Bone marrow (tissue), 2 donors: ENCODE measurements around the gene KCNMA1.

Experiments used
- DNase-seq, 2 donors: peaks; one replicate each; lab custom pipeline; 2025; lab: John Stamatoyannopoulos, UW

The KCNMA1 gene

GRCh38 chr10:76830218-76830617, 807.4 kb downstream of the KCNMA1 start:
- no peak for DNase-seq

GRCh38 chr10:76829724-76830123, 807.9 kb downstream of the KCNMA1 start:
- no peak for DNase-seq
